Neural progenitor cell (in vitro differentiated cells): ENCODE measurements around the gene ACACA. TPM values are rescaled to one million over a fixed set of nuclear protein-coding genes. Genes with fewer than 3 reads are reported as not detected.

Experiments
- DNase-seq: peaks from one replicate; pipeline ENCODE4 v3.0.0-alpha.2; 2016; ENCODE audit warnings: low spot score
- H2AFZ ChIP-seq: fragments of 200-600 bp; sonication (generic); replicated peaks from 2 replicates; pipeline ENCODE4 v1.6.1; 2016; ENCODE audit warnings: antibody characterized with exemption
- H3F3A ChIP-seq: fragments of 200-600 bp; sonication (generic); 2 replicates; pipeline ENCODE4 v1.6.1; 2016; ENCODE audit warnings: antibody characterized with exemption, low read depth
- H3K27ac ChIP-seq: fragments of 200-600 bp; sonication (generic); 2 replicates; pipeline ENCODE4 v1.5.1; 2016; ENCODE audit warnings: mild to moderate bottlenecking
- H3K27me3 ChIP-seq: fragments of 200-600 bp; sonication (generic); 2 replicates; pipeline ENCODE4 v1.6.1; 2016; ENCODE audit warnings: mild to moderate bottlenecking, moderate library complexity
- H3K36me3 ChIP-seq: fragments of 200-600 bp; sonication (generic); 2 replicates; pipeline ENCODE4 v1.5.1; 2016
- H3K4me1 ChIP-seq: fragments of 200-600 bp; sonication (generic); 2 replicates; pipeline ENCODE4 v1.6.1; 2016; ENCODE audit warnings: mixed run types
- H3K4me2 ChIP-seq: fragments of 200-600 bp; sonication (generic); 2 replicates; pipeline ENCODE4 v1.6.1; 2016
- H3K4me3 ChIP-seq: fragments of 200-600 bp; sonication (generic); 2 replicates; pipeline ENCODE4 v1.5.1; 2016
- H3K79me2 ChIP-seq: fragments of 200-600 bp; sonication (generic); 2 replicates; pipeline ENCODE4 v1.6.1; 2016; ENCODE audit warnings: low read depth
- H3K9ac ChIP-seq: fragments of 200-600 bp; sonication (generic); 2 replicates; pipeline ENCODE4 v1.6.1; 2016
- H3K9me3 ChIP-seq: fragments of 200-600 bp; sonication (generic); 2 replicates; pipeline ENCODE4 v1.5.1; 2016; ENCODE audit warnings: low read depth
- H4K20me1 ChIP-seq: fragments of 200-600 bp; sonication (generic); 2 replicates; pipeline ENCODE4 v1.6.1; 2016; ENCODE audit warnings: low read depth
- H3K27ac Mint-ChIP-seq: 3 replicates; pipeline ENCODE4 v1.8.0; 2021; ENCODE audit warnings: mixed read lengths
- H3K27me3 Mint-ChIP-seq: 2 replicates; pipeline ENCODE4 v1.8.0; 2022; ENCODE audit warnings: low read depth, mild to moderate bottlenecking, inconsistent platforms, moderate library complexity, mixed read lengths; ENCODE audit not compliant: insufficient read depth
- H3K36me3 Mint-ChIP-seq: 3 replicates; pipeline ENCODE4 v1.8.0; 2021; ENCODE audit warnings: mixed read lengths
- H3K4me1 Mint-ChIP-seq: 3 replicates; pipeline ENCODE4 v1.8.0; 2021; ENCODE audit warnings: mixed read lengths
- H3K4me3 Mint-ChIP-seq: 3 replicates; pipeline ENCODE4 v1.8.0; 2021; ENCODE audit warnings: mild to moderate bottlenecking, moderate library complexity, mixed read lengths
- H3K9me3 Mint-ChIP-seq: 3 replicates; pipeline ENCODE4 v1.8.0; 2020; ENCODE audit warnings: mixed read lengths
- CTCF ChIP-seq: fragments of 200-600 bp; sonication (generic); IDR thresholded peaks from 2 replicates; pipeline ENCODE4 v1.5.1; 2017; ENCODE audit warnings: antibody characterized with exemption, mild to moderate bottlenecking
- EZH2 ChIP-seq: fragments of 200-600 bp; sonication (generic); IDR thresholded peaks from 2 replicates; pipeline ENCODE4 v1.6.1; 2017; ENCODE audit warnings: antibody characterized with exemption, mild to moderate bottlenecking, moderate library complexity
- EZH2phosphoT487 ChIP-seq: fragments of 200-600 bp; sonication (generic); IDR thresholded peaks from 2 replicates; pipeline ENCODE4 v1.6.1; 2017; ENCODE audit warnings: antibody characterized with exemption
- total RNA-seq: library from RNA; depleted of rRNA; stranded (reverse); fragments of >200 nt; gene quantifications from 2 replicates; pipeline ENCODE4 v1.2.3, GENCODE V29; 2015; ENCODE audit warnings: low replicate concordance

The ACACA gene
- total RNA-seq, 1 donor from 2014 or later: 88.6 TPM

- Histone ChIP-seq H3K36me3 (peaks cover 4% of the 10 kb centered on the region), H2AFZ (no peak overlapping the region), H3F3A (peaks cover 12% of the 10 kb centered on the region), H3K27me3 (no peaks in the 10 kb centered on the region), H3K4me1 (peaks cover 29% of the 10 kb centered on the region), H3K4me2 (no peak overlapping the region), H3K4me3 (no peak overlapping the region), H3K79me2 (no peaks in the 10 kb centered on the region), H4K20me1 (no peaks in the 10 kb centered on the region), H3K27ac (no peak overlapping the region), H3K9ac (no peak overlapping the region), H3K9me3 (no peaks in the 10 kb centered on the region)
- Mint-ChIP-seq H3K4me1 (peaks cover 26% of the 10 kb centered on the region), H3K4me3 (no peak overlapping the region), H3K27me3 (peaks cover 2% of the 10 kb centered on the region), H3K36me3 (peaks cover 52% of the 10 kb centered on the region), H3K9me3 (no peaks in the 10 kb centered on the region), H3K27ac (no peak overlapping the region)
- no peak for DNase-seq
- TF ChIP-seq EZH2phosphoT487 (no peak), EZH2 (no peak), CTCF (no peak)
Measured at GRCh38 chr17:37123386-37123785, 283.2 kb downstream of the ACACA start.

GRCh38 chr17:37121616-37122015 is 285.0 kb downstream of the ACACA start:
- peaks cover 4% of the 10 kb centered on the region for H3K36me3 ChIP-seq
- Mint-ChIP-seq H3K9me3 (no peaks in the 10 kb centered on the region), H3K36me3 (peaks cover 44% of the 10 kb centered on the region), H3K4me1 (peaks cover 43% of the 10 kb centered on the region), H3K27ac (no peak overlapping the region), H3K4me3 (no peak overlapping the region), H3K27me3 (peaks cover 2% of the 10 kb centered on the region)
- H3K4me2 ChIP-seq: no peak overlapping the region
- H4K20me1 ChIP-seq: no peaks in the 10 kb centered on the region
- peaks cover 27% of the 10 kb centered on the region for H3F3A ChIP-seq
- no peak for DNase-seq
- no peak overlapping the region for H3K4me3 ChIP-seq
- no peaks in the 10 kb centered on the region for H3K9me3 ChIP-seq
- H3K79me2 ChIP-seq: no peaks in the 10 kb centered on the region
- peaks cover 47% of the 10 kb centered on the region for H3K4me1 ChIP-seq
- TF ChIP-seq EZH2phosphoT487 (no peak), EZH2 (no peak), CTCF (no peak)
- no peak overlapping the region for H3K9ac ChIP-seq
- H3K27me3 ChIP-seq: no peaks in the 10 kb centered on the region
- peak overlapping the region; percentile 33 for H3K27ac ChIP-seq
- no peak overlapping the region for H2AFZ ChIP-seq

GRCh38 chr17:37118366-37119137 is 288.1 kb downstream of the ACACA start:
- H3K4me2 ChIP-seq: peak overlapping the region; percentile 61
- peaks cover 19% of the 10 kb centered on the region for H3F3A ChIP-seq
- peak overlapping the region; percentile 56 for H3K27ac ChIP-seq
- H3K36me3 ChIP-seq: peaks cover 8% of the 10 kb centered on the region
- peaks cover 32% of the 10 kb centered on the region for H3K36me3 Mint-ChIP-seq
- peaks cover 4% of the 10 kb centered on the region for H3K27me3 Mint-ChIP-seq
- H3K79me2 ChIP-seq: no peaks in the 10 kb centered on the region
- no peaks in the 10 kb centered on the region for H3K9me3 ChIP-seq
- H3K4me3 Mint-ChIP-seq: no peak overlapping the region
- DNase-seq: no peak
- no peak overlapping the region for H3K9ac ChIP-seq
- H3K27me3 ChIP-seq: no peaks in the 10 kb centered on the region
- H3K4me1 Mint-ChIP-seq: peaks cover 50% of the 10 kb centered on the region
- H3K9me3 Mint-ChIP-seq: no peaks in the 10 kb centered on the region
- H3K4me1 ChIP-seq: peaks cover 37% of the 10 kb centered on the region
- no peaks in the 10 kb centered on the region for H4K20me1 ChIP-seq
- TF ChIP-seq CTCF (no peak), EZH2 (no peak), EZH2phosphoT487 (no peak)
- no peak overlapping the region for H3K4me3 ChIP-seq
- H3K27ac Mint-ChIP-seq: no peak overlapping the region
- no peak overlapping the region for H2AFZ ChIP-seq
